Neuronal stem cell (in vitro differentiated cells): Measurements from ENCODE around the gene PGGHG.

Experiments
- DNase-seq: peaks from one replicate; pipeline ENCODE4 v3.0.0-alpha.2; 2013; ENCODE audit warnings: low spot score
- H2AFZ ChIP-seq: one replicate; pipeline ENCODE4 v1.6.1; 2013; ENCODE audit warnings: mild to moderate bottlenecking, low read length, inconsistent platforms
- H2AK5ac ChIP-seq: 2 replicates; pipeline ENCODE4 v1.6.1; 2013; ENCODE audit warnings: low read depth, mild to moderate bottlenecking, inconsistent platforms, low read length, moderate library complexity, mixed read lengths
- H2BK120ac ChIP-seq: 2 replicates; pipeline ENCODE4 v1.6.1; 2013; ENCODE audit warnings: low read depth, mild to moderate bottlenecking, inconsistent platforms, low read length, moderate library complexity, mixed read lengths
- H2BK12ac ChIP-seq: one replicate; pipeline ENCODE4 v1.6.1; 2013; ENCODE audit warnings: low read length, inconsistent platforms
- H2BK15ac ChIP-seq: 2 replicates; pipeline ENCODE4 v1.6.1; 2013; ENCODE audit warnings: mild to moderate bottlenecking, low read length, inconsistent platforms, mixed read lengths
- H2BK5ac ChIP-seq: one replicate; pipeline ENCODE4 v1.6.1; 2013; ENCODE audit warnings: inconsistent platforms, mild to moderate bottlenecking, low read length, moderate library complexity
- H3K14ac ChIP-seq: one replicate; pipeline ENCODE4 v1.6.1; 2013; ENCODE audit warnings: low read length, inconsistent platforms
- H3K18ac ChIP-seq: 2 replicates; pipeline ENCODE4 v1.6.1; 2013; ENCODE audit warnings: low read length, inconsistent platforms
- H3K23ac ChIP-seq: 2 replicates; pipeline ENCODE4 v1.6.1; 2013; ENCODE audit warnings: low read depth, mild to moderate bottlenecking, mixed read lengths, low read length, inconsistent platforms; ENCODE audit not compliant: poor library complexity
- H3K27ac ChIP-seq: replicated peaks from 3 replicates; pipeline ENCODE4 v1.5.1; 2013; ENCODE audit warnings: low read length, inconsistent platforms
- H3K27me3 ChIP-seq, 3 experiments: 2 replicates each; pipeline ENCODE4 v1.6.1; 2013; ENCODE audit warnings: low read length in 3 of 3, mild to moderate bottlenecking in 2 of 3, inconsistent platforms in 1 of 3, low read depth in 1 of 3, mixed read lengths in 1 of 3, moderate library complexity in 1 of 3; ENCODE audit not compliant: control insufficient read depth in 3 of 3, insufficient read depth in 3 of 3
- H3K36me3 ChIP-seq, 2 donors: replicated peaks in 1 of 2; 2 replicates each; pipeline ENCODE4 v1.6.1; 2013; ENCODE audit warnings: low read length in 2 of 2; ENCODE audit not compliant: control insufficient read depth in 2 of 2, insufficient read depth in 2 of 2
- H3K4ac ChIP-seq: 2 replicates; pipeline ENCODE4 v1.6.1; 2013; ENCODE audit warnings: inconsistent platforms, mild to moderate bottlenecking, low read length, moderate library complexity
- H3K4me1 ChIP-seq, 2 donors: 1 replicate in 1 of 2; 2 replicates in 1 of 2; pipeline ENCODE4 v1.6.1; 2013; ENCODE audit warnings: low read length in 2 of 2, low read depth in 1 of 2; ENCODE audit not compliant: control insufficient read depth in 2 of 2, insufficient read depth in 1 of 2
- H3K4me2 ChIP-seq: one replicate; pipeline ENCODE4 v1.6.1; 2013; ENCODE audit warnings: mild to moderate bottlenecking, low read length, inconsistent platforms; ENCODE audit not compliant: insufficient read depth, poor library complexity, severe bottlenecking
- H3K4me3 ChIP-seq, 2 donors: 2 replicates each; pipeline ENCODE4 v1.5.1; 2013; ENCODE audit warnings: low read length in 2 of 2, mild to moderate bottlenecking in 2 of 2, inconsistent platforms in 1 of 2, moderate library complexity in 1 of 2
- H3K79me1 ChIP-seq: one replicate; pipeline ENCODE4 v1.6.1; 2013; ENCODE audit warnings: low read depth, mild to moderate bottlenecking, inconsistent platforms, low read length, moderate library complexity
- H3K9ac ChIP-seq: one replicate; pipeline ENCODE4 v1.6.1; 2013; ENCODE audit warnings: mild to moderate bottlenecking, low read depth, low read length, inconsistent platforms; ENCODE audit not compliant: poor library complexity
- H3K9me3 ChIP-seq, 2 donors: replicated peaks in 1 of 2; 2 replicates each; pipeline versions ENCODE3 to v1.6.1; 2013; ENCODE audit warnings: low read length in 2 of 2, mild to moderate bottlenecking in 2 of 2, inconsistent platforms in 1 of 2, low read depth in 1 of 2, mixed read lengths in 1 of 2, moderate library complexity in 1 of 2; ENCODE audit not compliant: control insufficient read depth in 2 of 2, insufficient read depth in 1 of 2
- H4K8ac ChIP-seq: one replicate; pipeline ENCODE4 v1.6.1; 2013; ENCODE audit warnings: low read depth, mild to moderate bottlenecking, inconsistent platforms, low read length, moderate library complexity
- H4K91ac ChIP-seq: one replicate; pipeline ENCODE4 v1.6.1; 2013; ENCODE audit warnings: low read length, low read depth, mild to moderate bottlenecking, inconsistent platforms; ENCODE audit not compliant: poor library complexity
- WGBS, 2 donors: extraction: QIAGEN DNeasy Blood & Tissue Kit; methylation state at CpG; one replicate each; pipeline ENCODE4 v1.1.7; 2013; ENCODE audit warnings: missing lambda C conversion rate in 2 of 2, mixed read lengths in 1 of 2; ENCODE audit not compliant: insufficient read length in 2 of 2, insufficient replicate concordance in 1 of 2; ENCODE audit errors: extremely low coverage in 2 of 2; 5-methylcytosine and 5-hydroxymethylcytosine counted together

PGGHG gene

DNA sequence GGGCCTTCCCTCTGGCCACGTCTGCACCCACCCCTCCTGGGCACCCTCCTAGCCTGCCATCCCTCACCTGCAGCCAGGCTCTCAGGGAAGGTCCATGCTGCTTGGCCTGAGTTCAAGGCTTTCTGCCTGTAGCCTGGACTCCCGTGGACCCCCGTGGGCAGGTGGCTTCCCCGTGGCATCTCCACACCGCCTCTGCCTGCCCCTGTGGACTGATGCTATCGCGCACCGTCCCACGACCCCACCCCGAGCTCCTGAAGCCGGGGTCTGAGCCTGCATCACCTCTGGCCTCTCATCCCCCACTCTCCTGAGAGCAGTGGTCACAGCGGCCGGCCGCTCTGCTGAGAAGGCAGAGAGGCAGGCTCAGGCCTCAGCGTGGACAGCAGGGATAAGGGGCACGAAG is 5.9 kb downstream of the PGGHG start:
- no peak overlapping the region for H3K18ac ChIP-seq
- H2AK5ac ChIP-seq: no peak overlapping the region
- H3K27me3 ChIP-seq: no peaks in the 10 kb centered on the region
- H2BK15ac ChIP-seq: no peak overlapping the region
- H2AFZ ChIP-seq: no peak overlapping the region
- H3K4ac ChIP-seq: no peak overlapping the region
- H3K36me3 ChIP-seq: peaks cover 23 to 31% of the 10 kb centered on the region in 2 donors
- H2BK5ac ChIP-seq: peak overlapping the region; percentile 35
- peaks cover 6% of the 10 kb centered on the region in 2 donors for H3K4me1 ChIP-seq
- no peak overlapping the region for H4K8ac ChIP-seq
- peak overlapping the region; percentile 17 for H3K9ac ChIP-seq
- H3K79me1 ChIP-seq: peaks cover 2% of the 10 kb centered on the region
- WGBS, 2 donors: no CpG with 5 or more reads among the region's 16 CpGs
- no peak overlapping the region for H3K27ac ChIP-seq
- H3K23ac ChIP-seq: peak overlapping the region; percentile 22
- no peak overlapping the region for H2BK120ac ChIP-seq
- H2BK12ac ChIP-seq: peak overlapping the region; percentile 73
- no peak overlapping the region for H3K4me3 ChIP-seq
- H3K14ac ChIP-seq: no peak overlapping the region
- H3K9me3 ChIP-seq: no peaks in the 10 kb centered on the region
- no peak for DNase-seq
- no peak overlapping the region for H4K91ac ChIP-seq
- H3K4me2 ChIP-seq: no peak overlapping the region

DNA sequence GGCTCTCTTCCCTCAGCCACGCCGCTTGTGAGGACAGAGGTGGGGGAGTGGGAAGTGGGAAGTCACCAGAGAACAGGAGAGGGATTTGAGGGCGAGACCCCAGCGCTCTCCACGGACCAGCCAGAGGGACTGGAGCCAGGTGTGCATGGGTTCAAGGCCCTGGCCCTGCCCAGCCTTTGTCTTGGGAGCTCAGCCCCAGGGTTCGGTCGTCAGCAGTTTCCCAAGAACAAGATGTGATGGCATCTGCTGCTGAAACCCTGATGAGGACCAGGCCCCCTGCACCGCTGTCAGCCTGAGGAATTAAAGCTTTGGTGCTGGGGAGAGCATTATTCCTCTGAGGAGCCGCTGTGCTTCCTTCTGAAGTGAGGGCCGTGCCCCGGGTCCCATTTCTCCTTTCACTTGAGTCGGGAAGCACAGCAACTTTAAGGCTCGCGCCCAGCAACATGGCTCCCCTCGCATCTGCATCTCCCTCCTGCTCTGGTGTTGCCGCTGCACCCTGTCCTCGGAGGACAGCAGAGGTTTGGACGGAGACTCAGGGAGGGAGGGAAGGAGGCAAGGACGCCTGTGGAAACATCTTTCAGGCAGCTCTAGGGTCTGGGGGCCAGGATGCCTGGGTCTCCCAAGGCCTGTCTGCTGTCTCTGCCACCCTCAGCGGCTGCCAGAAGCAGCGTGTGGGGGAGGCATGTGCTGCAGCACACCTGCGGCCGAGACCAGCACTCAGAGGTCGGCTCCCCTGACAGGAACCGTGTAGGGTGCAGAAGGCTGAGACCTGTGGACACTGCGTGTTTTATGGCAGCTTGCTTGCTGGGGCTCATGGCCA is 6.6 kb downstream of the PGGHG start:
- WGBS, 2 donors: no CpG with 5 or more reads among the region's 26 CpGs
- no peak for DNase-seq

DNA sequence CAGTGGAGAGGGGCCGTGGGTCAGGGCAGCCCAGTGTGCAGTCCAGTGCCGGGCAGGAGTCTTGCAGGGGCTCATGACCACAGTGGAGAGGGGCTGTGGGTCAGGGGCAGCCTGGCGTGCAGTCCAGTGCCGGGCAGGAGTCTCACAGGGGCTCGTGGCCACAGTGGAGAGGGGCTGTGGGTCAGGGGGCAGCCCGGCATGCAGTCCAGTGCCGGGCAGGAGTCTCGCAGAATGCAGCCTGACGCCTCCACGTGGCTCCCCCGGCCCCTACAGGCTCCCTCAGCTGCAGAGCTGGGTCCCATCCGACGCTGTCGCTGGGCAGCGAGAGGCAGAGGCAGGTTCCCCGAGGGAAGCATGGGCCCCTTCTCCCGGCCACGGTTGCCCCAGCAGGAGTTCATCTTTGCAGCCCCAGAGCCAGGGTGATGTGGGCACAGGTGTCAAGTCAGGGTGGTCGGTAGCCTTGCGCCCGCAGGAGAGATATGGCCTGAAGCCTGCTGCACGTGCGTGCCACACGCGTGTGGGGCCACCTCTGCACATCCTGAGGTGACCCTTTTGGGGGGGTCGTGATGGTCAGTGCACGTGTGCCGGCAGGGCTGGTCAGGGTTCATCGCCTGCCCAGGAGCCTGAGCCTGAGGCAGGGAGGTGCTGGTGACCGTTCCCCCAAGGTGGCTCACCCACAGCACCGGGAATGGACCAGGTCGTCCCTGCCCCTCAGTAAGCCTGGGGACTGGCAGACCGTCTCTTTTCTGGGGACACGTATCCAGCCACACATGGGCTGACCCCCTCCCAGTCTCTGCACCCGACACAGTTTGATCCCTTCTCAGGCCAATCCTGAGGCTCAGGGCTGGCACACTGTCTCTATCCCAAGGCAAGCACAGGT is 7.5 kb downstream of the PGGHG start:
- no peak overlapping the region for H3K4me3 ChIP-seq
- H3K27me3 ChIP-seq: no peaks in the 10 kb centered on the region
- no peak overlapping the region for H3K27ac ChIP-seq
- H4K91ac ChIP-seq: no peak overlapping the region
- no peak overlapping the region for H3K4ac ChIP-seq
- DNase-seq: no peak
- H3K18ac ChIP-seq: no peak overlapping the region
- H3K9me3 ChIP-seq: no peaks in the 10 kb centered on the region
- H2AK5ac ChIP-seq: peak overlapping the region; percentile 74
- peak overlapping the region; percentile 60 for H3K23ac ChIP-seq
- peak overlapping the region; percentile 30 for H2BK12ac ChIP-seq
- H3K4me2 ChIP-seq: no peak overlapping the region
- peaks cover 18 to 25% of the 10 kb centered on the region in 2 donors for H3K36me3 ChIP-seq
- H3K9ac ChIP-seq: peak overlapping the region; percentile 63
- no peak overlapping the region for H2BK120ac ChIP-seq
- no peaks in the 10 kb centered on the region for H3K79me1 ChIP-seq
- peak overlapping the region; percentile 19 for H2BK5ac ChIP-seq
- peak overlapping the region; percentile 56 for H2BK15ac ChIP-seq
- peaks cover 6 to 9% of the 10 kb centered on the region in 2 donors for H3K4me1 ChIP-seq
- H2AFZ ChIP-seq: no peak overlapping the region
- H4K8ac ChIP-seq: peak overlapping the region; percentile 4
- WGBS, 2 donors: no CpG with 5 or more reads among the region's 35 CpGs
- H3K14ac ChIP-seq: peak overlapping the region; percentile 9

More for the DNA sequence above, 6.6 kb downstream of the PGGHG start:
- peak overlapping the region; percentile 43 for H4K8ac ChIP-seq
- no peak overlapping the region for H2AK5ac ChIP-seq
- no peak overlapping the region for H4K91ac ChIP-seq
- no peak overlapping the region for H2AFZ ChIP-seq
- H3K27me3 ChIP-seq: no peaks in the 10 kb centered on the region
- H3K23ac ChIP-seq: peak overlapping the region; percentile 60
- no peak overlapping the region for H3K4ac ChIP-seq
- H2BK120ac ChIP-seq: no peak overlapping the region
- H3K14ac ChIP-seq: peak overlapping the region; percentile 8
- H3K9me3 ChIP-seq: no peaks in the 10 kb centered on the region
- H3K4me2 ChIP-seq: no peak overlapping the region
- no peak overlapping the region for H3K27ac ChIP-seq
- H3K79me1 ChIP-seq: no peaks in the 10 kb centered on the region
- no peak overlapping the region for H2BK15ac ChIP-seq
- H2BK5ac ChIP-seq: peak overlapping the region; percentile 19
- H3K18ac ChIP-seq: peak overlapping the region; percentile 28
- peak overlapping the region; percentile 30 for H2BK12ac ChIP-seq
- H3K4me1 ChIP-seq: peaks cover 6 to 9% of the 10 kb centered on the region in 2 donors
- H3K9ac ChIP-seq: peak overlapping the region; percentile 63
- H3K36me3 ChIP-seq: peaks cover 22 to 31% of the 10 kb centered on the region in 2 donors
- no peak overlapping the region for H3K4me3 ChIP-seq
